Neural cell (in vitro differentiated cells): ENCODE measurements around the gene RNLS. TPM values are rescaled to one million over a fixed set of nuclear protein-coding genes. Genes with fewer than 3 reads are reported as not detected.

Source experiments
- H2AFZ ChIP-seq: fragments of 200-600, 300-800 bp; sonication (generic), shearing (Covaris generic); 2 replicates; pipeline ENCODE4 v1.6.0; 2014; ENCODE audit warnings: low read depth, mild to moderate bottlenecking, antibody characterized with exemption, low read length, moderate library complexity
- H3F3A ChIP-seq: fragments of 200-600 bp; shearing (Covaris generic); 2 replicates; pipeline ENCODE4 v1.6.1; 2016; ENCODE audit warnings: mild to moderate bottlenecking, moderate library complexity, mixed read lengths, antibody characterized with exemption, low read length; ENCODE audit not compliant: insufficient read depth, poor library complexity, severe bottlenecking
- H3K27ac ChIP-seq: fragments of 200-600, 300-800 bp; sonication (generic), shearing (Covaris generic); 2 replicates; pipeline ENCODE4 v1.5.1; 2014; ENCODE audit warnings: mild to moderate bottlenecking, low read length, moderate library complexity
- H3K27me3 ChIP-seq: fragments of 300-800, 200-600 bp; sonication (generic), shearing (Covaris generic); 2 replicates; pipeline ENCODE4 v1.6.0; 2014; ENCODE audit warnings: mild to moderate bottlenecking, low read depth, low read length, moderate library complexity; ENCODE audit not compliant: insufficient read depth
- H3K36me3 ChIP-seq: fragments of 300-800, 200-600 bp; sonication (generic), shearing (Covaris generic); 2 replicates; pipeline ENCODE4 v1.5.1; 2014; ENCODE audit warnings: mild to moderate bottlenecking, antibody characterized with exemption, low read length, moderate library complexity; ENCODE audit not compliant: insufficient read depth
- H3K4me2 ChIP-seq: fragments of 300-800, 200-600 bp; sonication (generic), shearing (Covaris generic); 2 replicates; pipeline ENCODE4 v1.6.0; 2014; ENCODE audit warnings: mild to moderate bottlenecking, low read length
- H3K4me3 ChIP-seq: fragments of 300-800, 200-600 bp; sonication (generic), shearing (Covaris generic); 2 replicates; pipeline ENCODE4 v1.5.1; 2014; ENCODE audit warnings: mild to moderate bottlenecking, low read length, moderate library complexity
- H3K79me2 ChIP-seq: fragments of 200-600 bp; shearing (Covaris generic); replicated peaks from 2 replicates; pipeline ENCODE4 v1.6.0; 2014; ENCODE audit warnings: mild to moderate bottlenecking, low read length, moderate library complexity; ENCODE audit not compliant: insufficient read depth
- H3K9ac ChIP-seq: fragments of 300-800, 200-600 bp; sonication (generic), shearing (Covaris generic); 2 replicates; pipeline ENCODE4 v1.6.1; 2016; ENCODE audit warnings: mild to moderate bottlenecking, low read length, mixed read lengths
- H3K9me2 ChIP-seq: fragments of 200-600 bp; shearing (Covaris generic); 2 replicates; pipeline ENCODE4 v1.6.1; 2016; ENCODE audit warnings: mild to moderate bottlenecking, low read length, mixed read lengths; ENCODE audit not compliant: insufficient read depth
- H3K9me3 ChIP-seq: fragments of 200-600, 300-800 bp; sonication (generic), shearing (Covaris generic); 2 replicates; pipeline ENCODE4 v1.6.1; 2016; ENCODE audit warnings: mild to moderate bottlenecking, mixed run types, low read length, moderate library complexity, mixed read lengths
- H4K20me1 ChIP-seq: fragments of 200-600 bp; shearing (Covaris generic); 2 replicates; pipeline ENCODE4 v1.6.1; 2016; ENCODE audit warnings: mild to moderate bottlenecking, mixed run types; ENCODE audit not compliant: insufficient read depth
- EP300 ChIP-seq: fragments of 450-650 bp; conservative IDR thresholded peaks from 2 replicates; pipeline ENCODE4 v1.6.1; 2014; ENCODE audit warnings: antibody characterized with exemption, mild to moderate bottlenecking, moderate library complexity; ENCODE audit not compliant: poor library complexity, severe bottlenecking
- EZH2 ChIP-seq: fragments of 200-600, 300-800 bp; shearing (Covaris generic), sonication (generic); IDR thresholded peaks from 2 replicates; pipeline ENCODE4 v1.6.1; 2014; ENCODE audit warnings: antibody characterized with exemption, low read length, borderline replicate concordance, mild to moderate bottlenecking; ENCODE audit not compliant: insufficient read depth, poor library complexity, severe bottlenecking
- MXI1 ChIP-seq: fragments of 450-650 bp; conservative IDR thresholded peaks from 2 replicates; pipeline ENCODE4 v1.6.1; 2014; ENCODE audit warnings: antibody characterized with exemption, mild to moderate bottlenecking; ENCODE audit not compliant: poor library complexity, severe bottlenecking
- POLR2AphosphoS5 ChIP-seq: IDR thresholded peaks from 2 replicates; pipeline ENCODE4 v1.6.1; 2012
- RAD21 ChIP-seq: fragments of 450-650 bp; conservative IDR thresholded peaks from 2 replicates; pipeline ENCODE4 v1.6.1; 2014; ENCODE audit warnings: antibody characterized with exemption, mild to moderate bottlenecking, moderate library complexity
- TAF1 ChIP-seq: IDR thresholded peaks from 2 replicates; pipeline ENCODE4 v1.6.1; 2012; ENCODE audit warnings: low read depth
- polyA plus RNA-seq: library from polyadenylated mRNA; depleted of rRNA; stranded (reverse); fragments of >200 nt; gene quantifications from 2 replicates; pipeline ENCODE4 v1.2.3, GENCODE V29; 2014
- TF ChIP-seq, protein P1 (sequence below): IDR thresholded peaks from 2 replicates; pipeline ENCODE4 v1.6.1; 2012; ENCODE audit warnings: borderline replicate concordance

Gene RNLS
- polyA plus RNA-seq, 1 donor from 2014 or later, result 0.20 TPM

DNA sequence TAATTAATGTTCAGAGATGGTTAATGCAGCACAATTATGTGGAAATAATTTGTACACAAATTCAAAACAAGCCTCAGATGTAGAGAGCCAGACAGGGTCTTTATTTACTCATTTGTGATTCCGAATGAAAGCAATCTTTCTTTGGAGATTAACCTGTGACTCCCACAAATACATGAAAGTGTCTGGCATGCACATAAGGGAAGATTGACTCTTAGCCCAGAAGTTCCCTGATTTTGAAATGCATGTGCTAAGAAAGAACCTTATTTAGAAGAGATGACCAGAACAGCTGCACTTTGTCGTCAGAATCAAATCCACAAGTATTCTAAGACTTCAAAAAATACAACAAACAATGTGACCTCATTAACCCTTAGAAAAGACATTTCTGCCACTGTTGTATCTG lies 45.1 kb downstream of the RNLS start:
- no peaks in the 10 kb centered on the region for H3K79me2 ChIP-seq
- H3K9me3 ChIP-seq, result no peaks in the 10 kb centered on the region
- no peak overlapping the region for H3K4me2 ChIP-seq
- no peak overlapping the region for H3K4me3 ChIP-seq
- H3F3A ChIP-seq, result no peaks in the 10 kb centered on the region
- H3K27ac ChIP-seq, result no peak overlapping the region
- no peaks in the 10 kb centered on the region for H3K27me3 ChIP-seq
- no peak overlapping the region for H2AFZ ChIP-seq
- no peak overlapping the region for H3K9ac ChIP-seq
- TF ChIP-seq, protein P1, sequence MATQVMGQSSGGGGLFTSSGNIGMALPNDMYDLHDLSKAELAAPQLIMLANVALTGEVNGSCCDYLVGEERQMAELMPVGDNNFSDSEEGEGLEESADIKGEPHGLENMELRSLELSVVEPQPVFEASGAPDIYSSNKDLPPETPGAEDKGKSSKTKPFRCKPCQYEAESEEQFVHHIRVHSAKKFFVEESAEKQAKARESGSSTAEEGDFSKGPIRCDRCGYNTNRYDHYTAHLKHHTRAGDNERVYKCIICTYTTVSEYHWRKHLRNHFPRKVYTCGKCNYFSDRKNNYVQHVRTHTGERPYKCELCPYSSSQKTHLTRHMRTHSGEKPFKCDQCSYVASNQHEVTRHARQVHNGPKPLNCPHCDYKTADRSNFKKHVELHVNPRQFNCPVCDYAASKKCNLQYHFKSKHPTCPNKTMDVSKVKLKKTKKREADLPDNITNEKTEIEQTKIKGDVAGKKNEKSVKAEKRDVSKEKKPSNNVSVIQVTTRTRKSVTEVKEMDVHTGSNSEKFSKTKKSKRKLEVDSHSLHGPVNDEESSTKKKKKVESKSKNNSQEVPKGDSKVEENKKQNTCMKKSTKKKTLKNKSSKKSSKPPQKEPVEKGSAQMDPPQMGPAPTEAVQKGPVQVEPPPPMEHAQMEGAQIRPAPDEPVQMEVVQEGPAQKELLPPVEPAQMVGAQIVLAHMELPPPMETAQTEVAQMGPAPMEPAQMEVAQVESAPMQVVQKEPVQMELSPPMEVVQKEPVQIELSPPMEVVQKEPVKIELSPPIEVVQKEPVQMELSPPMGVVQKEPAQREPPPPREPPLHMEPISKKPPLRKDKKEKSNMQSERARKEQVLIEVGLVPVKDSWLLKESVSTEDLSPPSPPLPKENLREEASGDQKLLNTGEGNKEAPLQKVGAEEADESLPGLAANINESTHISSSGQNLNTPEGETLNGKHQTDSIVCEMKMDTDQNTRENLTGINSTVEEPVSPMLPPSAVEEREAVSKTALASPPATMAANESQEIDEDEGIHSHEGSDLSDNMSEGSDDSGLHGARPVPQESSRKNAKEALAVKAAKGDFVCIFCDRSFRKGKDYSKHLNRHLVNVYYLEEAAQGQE, result no peak
- TF ChIP-seq EZH2 (no peak), RAD21 (no peak), POLR2AphosphoS5 (no peak), TAF1 (no peak), EP300 (no peak)
- H3K9me2 ChIP-seq, result no peaks in the 10 kb centered on the region
- no peaks in the 10 kb centered on the region for H4K20me1 ChIP-seq
- no peaks in the 10 kb centered on the region for H3K36me3 ChIP-seq

DNA sequence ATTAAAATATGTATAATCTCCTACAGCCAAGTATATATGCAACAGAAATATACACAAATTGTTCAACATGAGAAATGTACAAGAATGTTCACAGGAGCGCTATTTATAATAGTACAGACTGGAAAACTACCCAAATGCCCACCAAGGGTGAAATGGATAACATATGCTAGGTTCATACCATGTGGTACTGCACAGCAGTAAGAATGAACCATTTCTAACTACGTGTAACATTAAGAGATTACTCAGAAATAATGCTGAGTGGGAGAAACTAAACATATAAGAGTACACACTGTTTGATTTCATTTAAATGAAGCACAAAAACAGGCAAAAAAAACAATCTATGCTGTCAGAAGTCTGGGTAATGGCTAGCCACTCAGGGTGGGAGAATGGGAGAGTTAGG lies 45.8 kb downstream of the RNLS start:
- Histone ChIP-seq H3K9me2 (no peaks in the 10 kb centered on the region), H3K27ac (no peak overlapping the region), H4K20me1 (no peaks in the 10 kb centered on the region), H3F3A (no peaks in the 10 kb centered on the region), H3K27me3 (no peaks in the 10 kb centered on the region), H3K79me2 (no peaks in the 10 kb centered on the region), H3K9ac (no peak overlapping the region), H2AFZ (no peak overlapping the region), H3K36me3 (no peaks in the 10 kb centered on the region), H3K9me3 (no peaks in the 10 kb centered on the region), H3K4me2 (no peak overlapping the region), H3K4me3 (no peak overlapping the region)
- TF ChIP-seq MXI1 (no peak), EZH2 (no peak), EP300 (no peak), POLR2AphosphoS5 (no peak), TAF1 (no peak)
- TF ChIP-seq, protein P1, result no peak
